GM23248 (cell line): ENCODE measurements around the gene OLA1.

Experiments used
- EZH2 ChIP-seq: fragments of 200-600 bp; sonication (generic); IDR thresholded peaks from 2 replicates; pipeline ENCODE4 v1.6.1; 2018; ENCODE audit warnings: antibody characterized with exemption, mild to moderate bottlenecking; ENCODE audit not compliant: insufficient read depth, poor library complexity, severe bottlenecking
- EZH2phosphoT487 ChIP-seq: fragments of 200-600 bp; sonication (generic); IDR thresholded peaks from 2 replicates; pipeline ENCODE4 v1.6.1; 2018; ENCODE audit warnings: antibody characterized with exemption, moderate library complexity, mild to moderate bottlenecking, low read depth; ENCODE audit not compliant: insufficient read depth

GRCh38 chr2:174121175-174121574 lies 127.2 kb downstream of the OLA1 start:
- no peak for TF ChIP-seq EZH2
- no peak for TF ChIP-seq EZH2phosphoT487
